Tibial nerve (tissue), 3 donors: Measurements from ENCODE around the gene PDE6H.

Source experiments
- EP300 ChIP-seq, 2 donors: sonication (generic); formaldehyde crosslinking; IDR thresholded peaks; one replicate each; pipeline ENCODE4 v1.6.1; 2017; ENCODE audit warnings: antibody characterized with exemption in 2 of 2, mild to moderate bottlenecking in 1 of 2
- POLR2A ChIP-seq, 2 donors: fragments of 450-650 bp; IDR thresholded peaks; one replicate each; pipeline ENCODE4 v1.6.1; 2017; ENCODE audit warnings: antibody characterized with exemption in 2 of 2, mild to moderate bottlenecking in 2 of 2, moderate library complexity in 2 of 2

GRCh38 chr12:14954269-14954668 is 18.6 kb upstream of the PDE6H start:
- TF ChIP-seq POLR2A (IDR thresholded peaks at IDR 0.05), result no peak
- no peak for TF ChIP-seq EP300 (IDR thresholded peaks at IDR 0.05)
